Psoas muscle (tissue), 8 donors: ENCODE measurements around the gene FGF10. TPM values are rescaled to one million over a fixed set of nuclear protein-coding genes. Genes with fewer than 3 reads are reported as not detected.

Experiments used
- ATAC-seq, 4 donors: fragments of 200-7000 bp; cut with Tn5 transposase; one replicate each; pipeline ENCODE4 v1.9.1; 2020; ENCODE audit warnings: moderate library complexity in 3 of 4, mild to moderate bottlenecking in 2 of 4
- DNase-seq, 2 donors: peaks; one replicate each; pipeline ENCODE4 v3.0.0-alpha.2; 2020
- H3K27ac ChIP-seq: fragments of 200-600 bp; one replicate; pipeline ENCODE4 v1.8.0; 2022
- H3K27me3 ChIP-seq, 3 donors: fragments of 200-600 bp in 1 of 3; one replicate each; pipeline versions ENCODE4 v1.6.1 to v1.8.0; 2013 to 2022; ENCODE audit warnings: low read length in 2 of 3, mild to moderate bottlenecking in 2 of 3, moderate library complexity in 1 of 3; ENCODE audit not compliant: insufficient read depth in 3 of 3
- H3K36me3 ChIP-seq, 2 donors: fragments of 200-600 bp in 1 of 2; one replicate each; pipeline versions ENCODE4 v1.6.1 to v1.8.0; 2013 to 2022; ENCODE audit warnings: low read depth in 1 of 2, mild to moderate bottlenecking in 1 of 2, moderate library complexity in 1 of 2; ENCODE audit not compliant: insufficient read depth in 1 of 2
- H3K4me1 ChIP-seq: fragments of 200-600 bp; one replicate; pipeline ENCODE4 v1.8.0; 2022
- H3K4me3 ChIP-seq: fragments of 200-600 bp; one replicate; pipeline ENCODE4 v1.8.0; 2022; ENCODE audit warnings: mild to moderate bottlenecking
- H3K9me3 ChIP-seq: fragments of 200-600 bp; one replicate; pipeline ENCODE4 v1.8.0; 2022
- WGBS, 3 donors: extraction: QIAGEN DNeasy Blood & Tissue Kit; methylation state at CpG; one replicate each; pipeline versions ENCODE4 v1.1.6 to v1.1.7; 2013; 5-methylcytosine and 5-hydroxymethylcytosine counted together
- intact Hi-C, 2 donors: fragments of 100-400 bp; cut with DNase I; formaldehyde crosslinking; loops; one replicate each; pipeline versions ENCODE4 v1.11.0 to v1.14.2; 2022
- polyA plus RNA-seq, 3 donors: library from polyadenylated mRNA; stranded (reverse); fragments of 200-250 nt; gene quantifications; one replicate each; pipeline ENCODE4 v1.2.3, GENCODE V29; 2013
- total RNA-seq, 4 donors: library from RNA; stranded (reverse); fragmentation: NEBNext Ultra II Directional in 2 of 4; extraction: Animal tissue kit (Norgen Biotek cat#: 25700) in 2 of 4; gene quantifications; one replicate each; pipeline versions ENCODE4 v1.2.1 to v1.2.4, GENCODE V29; 2021 to 2023
- TF ChIP-seq, protein P1 (sequence below): fragments of 200-600 bp; IDR thresholded peaks from one replicate; pipeline ENCODE4 v1.8.0; 2022; ENCODE audit warnings: antibody characterized with exemption
- donor health status: healthy with polysubstance abuse.
- donor health status: DM: no; HTN: no; CAD: no; lungs with moderate emphysema.
- donor health status: Bipolar disorder and iron deficiency.
- donor health status: healthy.
- donor health status: DM: yes; HTN: yes; CAD: no.
- donor health status: DM: no; HTN: no; CAD: no.
- donor health status: DM: no; HTN: no; CAD: no.
- donor health status: DM: yes; HTN: yes; CAD: no.

Gene FGF10
- total and polyA plus RNA-seq, 7 donors = 0.21 to 1.8 (median 0.86) TPM

DNA sequence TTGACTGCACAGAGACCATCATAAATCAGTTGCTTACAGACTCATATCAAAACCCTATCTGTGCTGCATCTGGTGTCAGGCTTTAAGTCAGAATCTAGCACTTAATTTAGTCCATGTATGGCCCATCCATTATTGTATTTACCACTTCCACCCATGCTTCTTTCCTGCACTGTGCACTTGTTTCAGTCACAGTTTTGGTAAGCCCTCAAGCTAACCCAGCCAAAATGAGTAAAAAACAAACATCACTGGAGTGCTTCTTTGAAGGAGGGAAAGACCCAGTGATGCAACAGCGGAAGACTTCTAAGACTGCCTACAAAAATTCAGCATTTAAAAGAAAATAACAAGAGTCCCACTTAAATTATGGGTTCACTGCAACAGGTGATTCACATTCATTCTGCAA lies 69.0 kb downstream of the FGF10 start:
- H3K27me3 ChIP-seq = no peaks in the 10 kb centered on the region
- WGBS, 3 donors = 89 to 97% (median 90%) methylated on average over 1 of the region's 1 CpG
- intact Hi-C loops = no loop called here
- H3K36me3 ChIP-seq = no peaks in the 10 kb centered on the region
- H3K9me3 ChIP-seq = no peaks in the 10 kb centered on the region
- H3K27ac ChIP-seq = no peak overlapping the region
- TF ChIP-seq, protein P1, sequence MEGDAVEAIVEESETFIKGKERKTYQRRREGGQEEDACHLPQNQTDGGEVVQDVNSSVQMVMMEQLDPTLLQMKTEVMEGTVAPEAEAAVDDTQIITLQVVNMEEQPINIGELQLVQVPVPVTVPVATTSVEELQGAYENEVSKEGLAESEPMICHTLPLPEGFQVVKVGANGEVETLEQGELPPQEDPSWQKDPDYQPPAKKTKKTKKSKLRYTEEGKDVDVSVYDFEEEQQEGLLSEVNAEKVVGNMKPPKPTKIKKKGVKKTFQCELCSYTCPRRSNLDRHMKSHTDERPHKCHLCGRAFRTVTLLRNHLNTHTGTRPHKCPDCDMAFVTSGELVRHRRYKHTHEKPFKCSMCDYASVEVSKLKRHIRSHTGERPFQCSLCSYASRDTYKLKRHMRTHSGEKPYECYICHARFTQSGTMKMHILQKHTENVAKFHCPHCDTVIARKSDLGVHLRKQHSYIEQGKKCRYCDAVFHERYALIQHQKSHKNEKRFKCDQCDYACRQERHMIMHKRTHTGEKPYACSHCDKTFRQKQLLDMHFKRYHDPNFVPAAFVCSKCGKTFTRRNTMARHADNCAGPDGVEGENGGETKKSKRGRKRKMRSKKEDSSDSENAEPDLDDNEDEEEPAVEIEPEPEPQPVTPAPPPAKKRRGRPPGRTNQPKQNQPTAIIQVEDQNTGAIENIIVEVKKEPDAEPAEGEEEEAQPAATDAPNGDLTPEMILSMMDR = no peak
- H3K4me3 ChIP-seq = no peak overlapping the region
- no peaks in the 10 kb centered on the region for H3K4me1 ChIP-seq
- ATAC-seq (no peak), DNase-seq (no peak)

- no peaks in the 10 kb centered on the region for H3K9me3 ChIP-seq
- no peaks in the 10 kb centered on the region for H3K36me3 ChIP-seq
- DNase-seq (no peak), ATAC-seq (no peak)
- intact Hi-C loops = no loop called here
- TF ChIP-seq, protein P1 = no peak
- H3K4me1 ChIP-seq = no peaks in the 10 kb centered on the region
- no peaks in the 10 kb centered on the region for H3K27me3 ChIP-seq
- no peak overlapping the region for H3K27ac ChIP-seq
- WGBS, 3 donors = 85 to 91% (median 86%) methylated on average over 2 of the region's 2 CpGs
- H3K4me3 ChIP-seq = no peak overlapping the region
These were observed 70.3 kb downstream of the FGF10 start for GRCh38 chr5:44318883-44319282.

DNA sequence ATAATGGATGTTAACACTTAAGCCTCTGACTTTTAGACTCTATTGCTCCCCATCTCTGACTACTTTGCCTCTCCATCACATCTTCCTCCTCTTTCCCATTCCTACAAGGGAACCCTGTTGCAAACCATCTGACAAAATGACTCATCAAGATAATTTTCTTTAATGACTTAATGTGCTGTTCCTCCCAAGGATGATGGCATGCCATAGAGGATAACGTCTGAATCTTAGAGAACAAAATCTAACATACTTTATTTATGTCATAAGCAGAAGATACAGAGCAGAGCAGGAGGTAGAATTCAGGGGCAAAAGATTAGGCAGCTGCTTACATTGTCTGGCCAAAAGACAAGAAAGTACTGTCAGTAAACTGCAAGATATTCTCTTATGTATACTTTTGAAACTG lies 76.8 kb downstream of the FGF10 start:
- WGBS, 3 donors = 40 to 47% (median 44%) methylated on average over 1 of the region's 1 CpG
- Histone ChIP-seq H3K9me3 (no peaks in the 10 kb centered on the region), H3K27me3 (no peaks in the 10 kb centered on the region), H3K36me3 (no peaks in the 10 kb centered on the region), H3K27ac (no peak overlapping the region), H3K4me1 (no peaks in the 10 kb centered on the region), H3K4me3 (no peak overlapping the region)
- ATAC-seq (no peak), DNase-seq (no peak)
- TF ChIP-seq, protein P1 = no peak
- intact Hi-C loops = no loop called here

DNA sequence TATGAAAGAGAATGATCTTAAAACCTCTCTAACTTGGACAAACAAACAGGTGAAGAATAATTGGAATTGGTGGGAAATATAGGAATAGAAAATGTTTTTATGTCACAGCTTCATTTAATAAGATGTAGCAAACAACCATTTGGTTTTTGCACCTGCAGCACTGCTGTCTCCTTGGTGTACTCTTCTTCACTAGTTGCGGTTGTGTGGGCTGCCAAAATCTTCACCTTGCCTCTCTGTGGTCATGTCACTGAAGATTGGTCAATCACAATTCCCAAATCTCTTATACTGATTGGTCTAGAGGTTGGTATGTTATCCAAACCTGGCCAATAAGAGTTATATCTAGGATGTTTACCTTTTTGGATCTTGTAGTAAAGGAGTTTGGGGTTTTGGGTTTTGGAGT lies 88.7 kb downstream of the FGF10 start:
- Histone ChIP-seq H3K36me3 (no peaks in the 10 kb centered on the region), H3K27ac (no peak overlapping the region), H3K4me3 (no peak overlapping the region), H3K9me3 (no peaks in the 10 kb centered on the region), H3K4me1 (no peaks in the 10 kb centered on the region), H3K27me3 (no peaks in the 10 kb centered on the region)
- DNase-seq (no peak), ATAC-seq (no peak)
- intact Hi-C loops = no loop called here
- WGBS, 3 donors = 87 to 97% (median 92%) methylated on average over 1 of the region's 1 CpG
- TF ChIP-seq, protein P1 = no peak

- H3K27ac ChIP-seq = no peak overlapping the region
- 74 to 84% (median 80%) methylated on average over 4 of the region's 4 CpGs for WGBS, 3 donors
- H3K9me3 ChIP-seq = no peaks in the 10 kb centered on the region
- intact Hi-C loops = no loop called here
- H3K36me3 ChIP-seq = no peaks in the 10 kb centered on the region
- no peak for DNase-seq
- H3K27me3 ChIP-seq = no peaks in the 10 kb centered on the region
- ATAC-seq = no peak
- no peak overlapping the region for H3K4me3 ChIP-seq
- TF ChIP-seq, protein P1 = no peak
- H3K4me1 ChIP-seq = no peaks in the 10 kb centered on the region
These were observed 89.8 kb downstream of the FGF10 start for GRCh38 chr5:44299394-44299793.
